ENCODE measurements around the gene GOLGA8S.
"Not testable (repeated sequence)": the region's sequence is repeated elsewhere in the genome, so short reads cannot be mapped to it uniquely, and the experiment has no call there.

DNA sequence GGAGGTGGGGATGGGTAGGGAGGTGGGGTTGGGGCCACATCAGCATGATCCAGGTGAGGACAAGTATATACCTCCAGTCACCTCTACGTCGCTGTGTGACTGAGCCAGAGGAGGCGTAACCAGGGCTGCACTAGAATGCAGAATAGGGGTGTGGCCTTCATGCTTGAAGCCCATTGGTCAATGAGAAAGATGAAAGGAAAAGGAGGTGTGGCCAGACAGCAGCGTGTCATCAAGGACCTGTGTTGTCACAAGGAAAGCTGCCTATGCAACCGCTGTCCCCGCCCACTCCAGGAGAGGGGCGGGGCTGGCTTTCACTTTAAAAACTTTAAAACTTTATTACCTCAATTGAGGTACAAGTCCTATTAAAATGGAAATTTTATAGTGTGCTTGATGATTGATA, 20.5 kb upstream of the GOLGA8S start, which contains the start of gene GOLGA6L26:
- not testable (repeated sequence) for TF ChIP-seq EZH2 (IDR thresholded peaks at IDR 0.05; ENCODE audit: low read length, unreplicated experiment); CTCF (conservative IDR thresholded peaks at IDR 0.05; ENCODE audit: low read depth, low read length); EZH2phosphoT487 (IDR thresholded peaks at IDR 0.05; ENCODE audit: borderline replicate concordance, low read length)
